GM21381 (cell line): ENCODE results near the gene PIK3R2.
"Not testable (repeated sequence)": the region's sequence is repeated elsewhere in the genome, so short reads cannot be mapped to it uniquely, and the experiment has no call there.

Experiments used
- ATAC-seq: cut with Tn5 transposase; IDR thresholded peaks from one replicate; pipeline ENCODE4 v1.9.1; 2021; ENCODE audit warnings: mild to moderate bottlenecking, moderate library complexity; ENCODE audit not compliant: unreplicated experiment

The PIK3R2 gene

DNA sequence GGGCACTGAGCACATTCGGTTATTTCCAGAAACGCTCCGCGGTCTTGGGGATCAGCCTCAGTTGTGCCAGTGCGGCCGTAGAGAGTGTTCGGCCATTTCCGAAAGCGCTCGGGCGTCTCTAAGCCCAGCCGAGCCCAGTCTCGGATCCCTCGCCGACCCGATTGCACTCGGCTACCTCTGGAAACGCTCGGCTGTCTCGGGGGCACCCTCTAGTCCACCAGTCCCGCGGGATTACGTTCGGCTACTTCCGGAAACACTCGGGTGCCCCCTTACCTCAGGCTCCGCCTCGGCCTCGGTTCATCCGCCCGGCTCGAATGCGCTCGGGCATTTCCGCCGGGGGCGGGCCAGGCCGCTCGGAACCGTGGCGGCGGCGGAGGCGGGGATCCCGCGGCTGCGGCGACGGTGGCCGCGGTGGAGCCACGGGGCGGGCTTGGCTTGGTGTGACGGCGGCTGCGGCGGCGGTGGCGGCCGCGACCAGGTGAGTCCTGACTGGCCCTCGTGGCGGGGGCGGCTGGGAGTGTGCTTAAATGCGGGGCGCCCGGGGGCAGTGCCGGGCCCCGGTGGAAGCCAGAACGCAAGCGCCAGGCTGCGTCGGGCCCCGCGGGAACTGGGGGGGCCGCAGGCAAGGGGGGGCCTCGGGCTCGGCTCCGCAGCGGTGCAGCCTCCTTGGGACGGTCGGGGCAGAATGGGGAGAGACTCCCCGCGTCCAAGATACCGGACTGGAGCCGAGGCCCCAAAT lies at the start of gene PIK3R2:
Gene PIK3R2, plus strand, starts transcription at position 347 of the 739 bp plus-strand sequence. CDS start 2,717 bp downstream, outside the sequence.
- ATAC-seq: peak; percentile 71

DNA sequence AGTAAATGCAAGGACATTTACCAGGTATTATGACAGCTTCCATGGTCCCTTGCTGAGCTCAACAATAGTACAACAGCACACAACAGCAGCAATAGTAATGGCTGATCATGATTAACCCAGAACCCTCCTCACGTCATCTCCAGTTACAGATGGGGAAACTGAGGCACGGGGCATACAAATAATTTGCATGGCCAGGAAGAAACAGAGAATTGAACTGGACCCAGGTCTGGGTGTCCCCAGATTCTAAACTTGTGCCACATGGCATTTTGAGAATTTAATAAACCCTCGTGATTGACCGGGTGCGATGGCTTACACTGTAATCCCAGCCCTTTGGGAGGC lies 48.2 kb upstream of the PIK3R2 start:
- ATAC-seq: no peak

DNA sequence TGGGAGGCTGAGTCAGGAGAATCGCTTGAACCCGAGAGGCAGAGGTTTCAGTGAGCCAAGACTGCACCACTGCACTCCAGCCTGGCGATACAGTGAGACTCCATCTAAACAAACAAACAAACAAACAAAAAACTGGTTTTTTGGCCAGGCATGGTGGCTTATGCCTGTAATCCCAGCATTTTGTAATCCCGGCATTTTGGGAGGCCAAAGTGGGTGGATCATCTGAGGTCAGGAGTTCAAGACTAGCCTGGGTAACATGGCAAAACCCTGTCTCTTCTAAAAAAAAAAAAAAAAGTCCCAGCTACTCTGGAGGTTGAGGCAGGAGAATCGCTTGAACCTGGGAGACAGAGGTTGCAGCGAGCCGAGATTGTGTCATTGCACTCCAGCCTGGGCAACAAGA lies 47.7 kb upstream of the PIK3R2 start:
- not testable (repeated sequence) for ATAC-seq

DNA sequence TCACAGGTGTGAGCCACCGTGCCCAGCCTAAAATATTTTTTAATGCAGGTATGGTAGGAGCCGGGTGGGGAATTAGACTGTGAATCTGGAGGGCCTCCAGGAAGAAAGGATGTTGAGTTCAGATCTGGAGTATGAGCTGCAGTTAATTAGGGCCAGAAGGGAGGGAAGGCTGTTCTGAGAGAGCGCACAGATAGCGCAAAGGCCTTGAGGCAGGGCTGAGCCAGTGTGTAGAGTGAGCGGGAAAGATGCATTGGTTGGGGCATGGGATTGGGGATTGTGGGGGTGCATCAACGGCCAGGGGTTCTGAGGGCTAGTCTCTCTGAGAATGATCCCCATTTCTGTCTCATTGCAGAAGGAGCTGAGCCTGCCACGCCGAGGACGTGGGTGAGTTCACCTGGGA lies 45.7 kb upstream of the PIK3R2 start:
- no peak for ATAC-seq

DNA sequence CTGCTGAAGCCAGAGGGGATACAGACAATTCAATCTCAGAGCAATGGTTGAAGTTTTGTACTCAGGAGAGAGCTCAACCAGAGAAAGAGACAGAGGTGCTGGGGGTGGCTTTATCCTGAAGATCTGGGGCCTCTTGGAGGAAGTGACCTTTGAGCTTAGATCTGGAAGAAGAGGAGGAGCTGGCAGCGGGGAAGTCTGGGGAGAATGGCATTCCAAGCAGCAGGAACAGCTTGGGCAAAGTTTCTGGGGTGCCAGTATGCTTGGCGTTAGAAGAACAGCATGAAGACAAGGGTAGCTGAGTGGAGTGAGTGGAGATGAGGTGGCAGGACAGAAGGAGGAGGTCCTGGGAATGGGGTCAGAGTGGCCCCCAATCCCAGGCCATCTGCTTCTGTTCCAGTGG lies 44.1 kb upstream of the PIK3R2 start:
- no peak for ATAC-seq

DNA sequence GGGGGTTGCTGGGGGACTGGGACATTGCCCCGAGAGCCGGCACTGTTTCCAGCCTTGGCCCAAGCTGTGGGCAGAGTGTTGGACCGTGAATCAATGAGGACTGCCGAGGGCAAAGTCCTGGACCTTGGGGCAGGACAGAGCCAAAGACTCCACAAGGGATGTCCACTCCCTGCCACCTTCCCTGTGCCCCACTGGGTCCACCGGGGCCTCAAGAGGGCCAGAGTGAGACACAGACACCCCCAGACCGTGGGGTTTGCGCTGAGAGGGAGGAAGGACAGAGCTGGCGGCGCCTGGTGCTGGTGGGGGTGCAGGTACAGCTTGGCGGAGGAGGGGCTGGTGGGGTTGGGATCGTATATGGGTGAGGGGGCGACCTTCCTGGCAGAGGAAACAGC lies 43.6 kb upstream of the PIK3R2 start:
- no peak for ATAC-seq

DNA sequence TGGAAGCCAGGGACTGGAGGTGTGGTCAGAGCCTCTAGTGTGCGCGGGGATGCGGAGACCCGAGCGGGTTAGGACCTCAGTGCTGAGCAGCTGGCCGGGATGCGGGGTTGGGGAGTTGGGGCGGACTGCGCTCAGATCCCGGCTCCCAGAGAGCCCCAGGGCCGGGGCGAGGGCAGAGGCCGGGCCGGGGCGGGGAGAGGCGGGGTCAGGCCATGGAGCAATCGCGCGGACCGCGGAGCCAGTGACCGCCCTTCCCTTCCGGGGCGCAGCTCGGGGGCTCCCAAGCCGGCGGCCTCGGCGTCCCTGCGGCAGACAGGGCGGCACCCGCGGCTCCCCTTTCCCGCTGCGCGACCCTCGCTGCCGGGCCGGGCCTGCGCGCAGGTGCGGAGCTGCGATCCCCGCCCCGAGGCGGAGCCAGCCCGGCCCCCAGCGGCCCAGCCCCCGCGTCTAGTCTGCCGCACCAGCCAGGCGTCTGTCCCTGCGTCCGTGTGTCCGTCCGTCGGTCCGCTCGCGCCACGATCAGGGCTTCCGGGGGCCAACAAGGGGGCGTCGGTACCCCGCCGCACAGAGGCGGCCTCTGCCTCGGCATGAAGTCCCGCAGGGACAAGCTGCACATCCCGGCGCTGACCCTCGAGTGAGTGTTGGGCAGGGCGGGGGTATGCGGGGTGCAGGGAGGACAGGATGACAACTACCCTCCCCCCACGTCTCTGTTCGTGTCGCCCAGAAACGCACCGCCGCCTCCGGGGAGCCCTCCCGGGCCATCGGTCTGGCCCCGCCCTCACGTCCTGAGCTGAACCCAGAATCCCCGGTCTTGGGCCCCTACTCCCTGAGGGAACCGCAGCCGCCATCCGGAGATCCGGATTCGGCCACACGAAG lies 43.0 kb upstream of the PIK3R2 start:
- no peak for ATAC-seq

DNA sequence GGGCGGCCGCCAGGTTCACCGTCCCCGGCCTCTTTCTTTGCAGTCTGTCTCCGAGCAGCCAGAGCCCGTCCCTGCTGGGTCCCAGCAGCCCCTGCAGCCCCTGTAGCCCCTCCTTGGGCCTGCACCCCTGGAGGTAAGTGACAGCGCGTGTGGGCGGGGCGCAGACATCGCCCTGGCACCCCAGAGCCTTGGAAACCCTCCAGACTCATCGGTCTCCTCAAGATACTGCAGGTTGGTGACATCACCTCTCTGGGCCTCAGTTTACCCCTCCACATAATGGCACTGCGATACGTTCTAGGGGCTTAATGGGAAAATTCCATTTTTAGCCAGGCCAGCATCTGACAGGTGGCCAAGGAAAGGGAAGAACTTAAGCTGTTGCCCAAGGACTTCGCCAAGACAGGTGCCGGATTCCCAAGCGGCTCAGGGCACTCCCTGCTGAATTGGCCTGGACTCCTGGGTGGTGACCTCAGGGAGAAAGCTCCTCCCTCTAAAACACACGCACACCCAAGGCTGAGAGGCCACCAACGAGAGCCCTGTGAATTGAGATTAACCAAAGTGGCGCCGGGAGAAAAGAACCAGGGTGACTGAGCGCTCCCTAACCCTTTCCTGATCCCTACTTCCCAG lies 42.2 kb upstream of the PIK3R2 start:
- ATAC-seq: no peak

DNA sequence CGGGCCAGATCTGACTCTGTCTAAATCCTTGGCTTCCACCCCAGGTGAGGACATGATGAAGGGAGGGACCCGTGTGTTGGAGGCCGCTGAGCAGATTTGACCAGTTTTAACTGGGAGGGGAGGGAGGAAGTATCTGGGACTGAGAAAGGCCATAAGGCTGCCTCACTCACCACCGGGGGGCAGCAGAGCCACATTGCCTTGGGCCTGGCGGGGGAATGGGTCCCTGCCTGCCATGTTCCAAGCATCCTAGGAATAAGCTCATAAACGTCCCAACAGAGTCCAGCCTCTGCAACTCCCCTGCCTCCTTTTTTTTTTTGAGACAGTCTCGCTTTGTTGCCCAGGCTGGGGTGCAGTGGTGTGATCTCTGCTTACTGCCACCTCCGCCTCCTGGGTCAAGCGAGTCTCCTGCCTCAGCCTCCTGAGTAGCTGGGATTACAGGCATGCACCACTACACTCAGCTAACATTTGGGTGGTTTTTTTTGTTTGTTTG lies 39.9 kb upstream of the PIK3R2 start:
- no peak for ATAC-seq

DNA sequence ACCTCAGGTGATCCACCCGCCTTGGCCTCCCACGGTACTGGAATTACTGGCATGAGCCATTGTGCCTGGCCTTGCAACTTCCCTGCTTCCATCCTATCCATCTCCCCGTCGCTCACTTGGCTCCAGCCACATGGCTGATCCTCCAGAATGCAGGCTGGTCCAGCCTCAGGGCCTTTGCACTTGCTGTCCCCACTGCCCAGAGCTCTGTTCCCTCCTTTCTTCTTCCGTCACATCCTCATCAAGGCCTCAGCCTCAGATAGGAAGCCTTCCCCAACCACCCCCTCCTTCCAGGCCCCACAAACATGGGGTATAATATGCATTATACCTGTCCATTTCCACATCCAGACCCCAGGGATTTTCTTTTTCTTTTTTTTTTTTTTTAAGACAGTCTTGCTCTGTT lies 39.1 kb upstream of the PIK3R2 start:
- ATAC-seq: no peak

DNA sequence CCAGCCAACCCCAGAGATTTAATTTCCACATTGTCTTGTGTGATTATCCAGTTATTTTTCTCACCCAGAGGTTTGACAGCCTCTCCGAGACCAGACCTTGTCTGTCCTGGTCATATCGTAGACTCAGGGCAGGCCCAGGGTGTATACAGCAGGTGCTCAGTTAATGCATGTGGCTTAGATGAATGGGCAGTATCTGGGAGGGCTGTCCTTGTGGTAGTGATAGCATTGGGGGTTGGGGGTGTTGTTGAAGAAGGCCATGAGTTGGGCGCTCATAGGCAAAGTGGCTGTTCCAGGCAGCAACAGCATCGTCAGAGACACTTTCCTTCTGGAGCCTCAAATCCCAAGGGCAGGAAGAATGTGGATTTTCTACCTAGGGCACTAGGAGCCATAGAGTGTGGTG lies 38.5 kb upstream of the PIK3R2 start:
- no peak for ATAC-seq

DNA sequence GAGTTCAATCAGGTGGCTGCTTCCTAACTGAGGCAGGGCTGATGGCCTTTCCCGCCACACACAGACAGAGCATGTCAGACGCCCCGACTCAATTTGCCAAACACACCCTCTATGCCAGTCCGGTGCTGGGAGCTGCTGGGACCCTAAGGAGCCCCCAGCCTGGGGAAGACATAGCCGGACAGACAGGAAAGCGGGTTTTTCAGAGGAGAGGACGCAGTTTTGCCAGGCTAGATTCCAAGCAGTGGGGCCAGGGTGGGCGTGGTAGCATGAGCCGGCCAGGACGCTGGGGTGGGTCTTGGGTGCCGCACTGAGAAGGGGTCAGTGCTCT lies 35.6 kb upstream of the PIK3R2 start:
- no peak for ATAC-seq

DNA sequence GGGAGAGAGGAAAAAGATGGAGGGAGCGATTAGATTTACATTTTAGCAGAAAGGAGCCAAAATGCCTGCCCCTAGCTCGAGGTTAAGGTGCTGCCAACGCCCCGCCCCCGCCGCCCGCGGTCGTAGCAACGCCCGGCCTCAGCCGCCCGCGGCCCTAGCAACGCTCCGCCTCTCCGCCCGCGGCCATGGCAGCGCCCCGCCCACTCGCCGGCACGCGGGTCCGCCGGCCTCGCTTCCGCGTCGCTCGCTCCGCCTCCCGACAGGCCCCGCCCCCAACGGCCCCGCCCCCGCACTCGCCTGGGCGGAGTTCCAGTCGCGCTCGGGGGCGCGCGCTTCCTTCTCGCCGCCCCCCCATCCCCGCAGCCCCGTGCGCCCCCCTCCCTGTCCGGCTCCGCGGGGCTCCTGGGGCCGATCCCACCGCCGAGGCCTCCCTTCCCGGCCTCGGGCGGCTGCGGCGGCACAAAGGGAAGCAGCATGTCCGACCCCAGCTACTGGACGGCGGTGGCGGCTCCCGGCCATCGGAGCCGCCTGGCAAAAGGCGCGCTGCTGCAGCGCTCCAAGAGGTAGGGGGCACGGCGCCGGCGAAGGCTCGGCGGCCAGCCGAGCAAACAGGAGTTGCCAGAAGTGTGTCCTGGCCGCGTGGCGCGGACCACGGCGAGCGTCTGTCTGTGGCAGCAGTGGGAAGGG lies 35.1 kb upstream of the PIK3R2 start:
- peak; percentile 76 for ATAC-seq

DNA sequence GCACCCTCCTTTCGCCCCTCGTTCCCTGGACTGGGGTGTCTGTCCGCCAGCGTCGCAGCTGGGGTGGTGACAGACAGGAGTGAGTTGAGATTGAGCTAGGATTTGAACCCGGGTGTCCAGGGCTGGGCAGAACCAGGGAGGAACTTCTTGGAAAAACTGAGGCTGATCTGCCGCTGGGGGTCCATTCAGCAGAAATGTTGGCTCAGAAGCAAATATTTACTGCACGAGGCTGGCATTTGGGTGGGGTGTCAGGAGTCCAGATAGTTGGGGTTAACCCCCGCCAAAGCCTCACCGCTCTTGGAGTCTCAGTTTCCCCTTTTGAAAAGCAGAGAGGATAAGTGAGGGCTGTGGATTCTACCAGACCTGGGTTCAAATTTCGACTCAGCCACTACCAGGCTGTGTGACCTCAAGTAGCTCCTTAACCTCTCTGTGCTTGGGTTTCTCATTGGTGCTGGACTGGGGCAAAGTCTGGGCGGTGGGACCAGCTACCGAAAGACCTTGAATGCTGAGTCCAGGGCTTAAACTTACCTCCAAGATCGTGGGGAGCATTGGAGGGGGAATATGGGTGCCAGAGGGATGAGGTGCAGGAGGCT lies 34.4 kb upstream of the PIK3R2 start:
- no peak for ATAC-seq

DNA sequence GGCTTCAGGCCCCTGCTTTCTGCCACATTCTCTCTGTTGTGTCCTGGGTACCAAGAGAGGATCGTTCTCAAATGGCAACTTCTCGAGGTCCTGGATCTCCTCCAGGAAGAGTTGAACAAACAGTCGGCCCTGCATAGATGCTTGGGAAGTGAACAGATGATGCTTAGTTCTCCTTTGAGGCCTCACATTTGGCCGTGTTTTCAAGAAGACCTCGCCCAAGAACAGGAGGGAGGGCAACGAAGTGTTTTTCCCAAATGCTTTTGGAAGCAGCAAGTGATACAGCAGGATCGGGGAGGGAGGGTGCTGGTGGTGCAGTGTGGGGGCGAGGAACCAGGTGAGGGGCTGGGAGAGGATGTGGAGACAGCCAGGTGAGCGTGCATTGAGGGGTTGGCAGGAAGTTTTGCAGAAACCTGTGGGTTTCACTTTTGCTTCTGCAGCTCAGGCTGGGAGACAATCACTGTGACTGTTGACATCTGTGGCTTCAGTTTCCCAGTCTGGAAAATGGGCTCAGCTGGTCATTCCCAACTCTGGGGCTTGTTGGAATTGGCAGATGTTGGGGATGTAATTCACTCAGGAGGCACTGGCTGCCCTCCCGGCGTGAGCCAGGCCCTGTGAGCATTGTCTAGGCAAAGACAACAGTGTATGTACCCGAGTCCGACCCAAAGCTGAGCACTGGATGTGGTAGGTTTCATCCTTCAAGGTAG lies 33.8 kb upstream of the PIK3R2 start:
- no peak for ATAC-seq

DNA sequence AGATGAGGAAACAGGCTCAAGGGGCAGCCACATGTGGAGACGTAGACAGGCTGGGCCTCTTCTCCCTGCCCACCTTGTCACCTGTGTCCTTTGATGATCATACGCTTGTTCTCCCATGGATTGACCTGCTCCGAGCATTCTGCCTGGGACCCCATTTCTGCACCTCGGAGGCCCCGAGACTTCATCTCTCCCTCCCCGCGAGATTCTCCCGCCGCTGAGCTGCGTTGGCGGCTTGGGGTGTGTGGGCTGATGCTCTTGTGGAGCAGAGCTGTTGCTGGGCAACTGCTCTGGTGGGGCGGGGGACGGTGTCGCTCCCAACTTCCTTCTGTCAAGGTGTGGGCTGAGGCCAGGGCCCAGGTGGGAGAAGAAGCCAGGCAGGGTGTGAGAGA lies 33.3 kb upstream of the PIK3R2 start:
- ATAC-seq: no peak

DNA sequence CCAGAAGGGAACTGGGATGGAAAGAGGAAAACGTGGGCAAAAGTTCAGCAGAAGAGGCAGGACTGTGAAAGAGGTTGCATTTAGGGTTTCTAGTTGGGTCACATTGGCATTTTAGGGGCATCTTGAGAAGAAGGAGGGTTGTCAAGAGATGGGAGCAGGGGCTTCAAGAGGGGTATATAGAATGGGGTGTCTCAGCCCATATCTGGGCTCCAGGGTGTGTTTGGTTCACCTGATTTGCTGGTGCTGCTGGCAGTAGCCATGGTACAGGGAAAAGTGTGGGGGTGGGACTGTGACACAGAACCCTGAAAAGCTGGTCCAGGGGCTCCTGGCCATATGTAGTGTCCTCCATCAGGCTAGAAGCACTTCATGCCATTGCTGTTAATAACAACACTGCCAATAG lies 32.8 kb upstream of the PIK3R2 start:
- ATAC-seq: no peak

DNA sequence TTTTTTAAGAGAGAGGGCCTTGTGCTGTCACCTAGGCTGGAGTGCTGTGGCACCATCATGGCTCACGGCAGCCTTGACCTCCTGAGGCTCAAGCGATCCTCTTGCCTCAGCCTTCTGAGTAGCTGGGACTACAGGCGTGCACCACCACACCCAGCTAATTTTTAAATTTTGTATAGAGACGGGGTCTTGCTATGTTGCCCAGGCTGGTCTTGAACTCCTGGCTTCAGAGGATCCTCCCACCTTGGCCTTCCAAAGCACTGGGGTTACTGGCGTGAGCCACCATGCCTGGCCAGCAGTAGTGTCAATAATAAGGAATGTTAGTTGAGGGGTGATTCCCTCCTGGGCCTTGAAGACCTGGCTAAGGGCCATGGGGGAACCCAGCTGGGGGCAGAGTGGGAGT lies 31.8 kb upstream of the PIK3R2 start:
- no peak for ATAC-seq

DNA sequence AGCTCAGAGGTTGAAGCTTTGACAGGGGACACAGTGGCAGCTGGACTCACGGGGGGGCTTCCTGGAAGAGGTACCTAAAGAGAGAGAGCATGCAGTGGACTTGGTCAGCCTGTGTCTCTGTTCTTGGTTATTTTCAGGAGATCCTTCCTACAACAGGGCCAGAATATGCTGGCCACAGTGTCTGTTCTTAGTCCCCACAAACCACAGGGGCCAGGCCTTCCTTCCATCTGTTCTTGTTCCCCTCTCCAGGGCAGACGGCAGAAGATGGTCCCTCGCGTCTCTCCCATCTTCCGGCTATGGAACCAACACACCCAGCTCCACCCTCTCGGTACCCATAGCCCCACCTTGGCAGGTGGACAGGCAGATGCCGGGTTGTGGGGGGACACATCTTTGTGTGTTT lies 30.5 kb upstream of the PIK3R2 start:
- ATAC-seq: no peak
